ENCODE measurements around the gene NEFH.
"Not testable (repeated sequence)": the region's sequence is repeated elsewhere in the genome, so short reads cannot be mapped to it uniquely, and the experiment has no call there.

NEFH gene, protein sequence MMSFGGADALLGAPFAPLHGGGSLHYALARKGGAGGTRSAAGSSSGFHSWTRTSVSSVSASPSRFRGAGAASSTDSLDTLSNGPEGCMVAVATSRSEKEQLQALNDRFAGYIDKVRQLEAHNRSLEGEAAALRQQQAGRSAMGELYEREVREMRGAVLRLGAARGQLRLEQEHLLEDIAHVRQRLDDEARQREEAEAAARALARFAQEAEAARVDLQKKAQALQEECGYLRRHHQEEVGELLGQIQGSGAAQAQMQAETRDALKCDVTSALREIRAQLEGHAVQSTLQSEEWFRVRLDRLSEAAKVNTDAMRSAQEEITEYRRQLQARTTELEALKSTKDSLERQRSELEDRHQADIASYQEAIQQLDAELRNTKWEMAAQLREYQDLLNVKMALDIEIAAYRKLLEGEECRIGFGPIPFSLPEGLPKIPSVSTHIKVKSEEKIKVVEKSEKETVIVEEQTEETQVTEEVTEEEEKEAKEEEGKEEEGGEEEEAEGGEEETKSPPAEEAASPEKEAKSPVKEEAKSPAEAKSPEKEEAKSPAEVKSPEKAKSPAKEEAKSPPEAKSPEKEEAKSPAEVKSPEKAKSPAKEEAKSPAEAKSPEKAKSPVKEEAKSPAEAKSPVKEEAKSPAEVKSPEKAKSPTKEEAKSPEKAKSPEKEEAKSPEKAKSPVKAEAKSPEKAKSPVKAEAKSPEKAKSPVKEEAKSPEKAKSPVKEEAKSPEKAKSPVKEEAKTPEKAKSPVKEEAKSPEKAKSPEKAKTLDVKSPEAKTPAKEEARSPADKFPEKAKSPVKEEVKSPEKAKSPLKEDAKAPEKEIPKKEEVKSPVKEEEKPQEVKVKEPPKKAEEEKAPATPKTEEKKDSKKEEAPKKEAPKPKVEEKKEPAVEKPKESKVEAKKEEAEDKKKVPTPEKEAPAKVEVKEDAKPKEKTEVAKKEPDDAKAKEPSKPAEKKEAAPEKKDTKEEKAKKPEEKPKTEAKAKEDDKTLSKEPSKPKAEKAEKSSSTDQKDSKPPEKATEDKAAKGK

DNA sequence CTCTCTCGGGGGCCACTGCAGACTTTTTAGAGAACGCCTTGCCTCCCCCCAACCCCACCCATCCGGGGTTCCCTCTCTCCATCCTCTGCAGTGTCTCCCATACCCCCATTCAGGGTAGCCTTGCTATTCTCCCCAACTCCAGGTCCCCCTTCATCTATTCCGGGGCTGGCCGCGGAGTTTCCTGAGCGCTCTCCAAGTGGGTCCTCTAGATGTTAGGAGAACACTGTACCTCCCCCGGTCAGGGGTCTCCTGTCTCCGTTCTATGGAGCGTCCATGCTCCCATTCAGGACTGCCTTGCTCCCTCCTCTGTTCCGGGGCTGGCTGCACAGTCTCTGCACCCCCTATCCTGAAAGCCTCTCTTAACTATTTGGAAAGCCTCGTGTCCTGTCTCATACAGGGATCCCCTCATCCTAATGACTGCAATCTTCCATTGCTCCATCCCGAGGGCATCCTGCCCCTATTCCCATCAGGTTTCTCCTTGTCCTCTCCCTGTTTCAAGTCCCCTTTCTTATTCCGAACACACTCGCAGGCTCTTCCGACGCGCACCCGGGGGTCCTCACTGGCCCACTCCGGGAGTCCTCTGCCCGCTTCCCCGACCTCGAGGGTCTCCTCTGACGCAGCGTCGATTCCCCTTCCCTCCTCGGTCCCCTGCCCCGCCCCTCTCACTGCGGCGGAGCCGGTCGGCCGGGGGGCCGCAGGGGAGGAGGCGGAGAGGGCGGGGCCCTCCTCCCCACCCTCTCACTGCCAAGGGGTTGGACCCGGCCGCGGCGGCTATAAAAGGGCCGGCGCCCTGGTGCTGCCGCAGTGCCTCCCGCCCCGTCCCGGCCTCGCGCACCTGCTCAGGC, at the start of gene NEFH:
NEFH (plus strand) TSS at position 802 of the 845 bp plus-strand sequence. CDS start 45 bp downstream, outside the sequence.
- no peak for FAIRE-seq

DNA sequence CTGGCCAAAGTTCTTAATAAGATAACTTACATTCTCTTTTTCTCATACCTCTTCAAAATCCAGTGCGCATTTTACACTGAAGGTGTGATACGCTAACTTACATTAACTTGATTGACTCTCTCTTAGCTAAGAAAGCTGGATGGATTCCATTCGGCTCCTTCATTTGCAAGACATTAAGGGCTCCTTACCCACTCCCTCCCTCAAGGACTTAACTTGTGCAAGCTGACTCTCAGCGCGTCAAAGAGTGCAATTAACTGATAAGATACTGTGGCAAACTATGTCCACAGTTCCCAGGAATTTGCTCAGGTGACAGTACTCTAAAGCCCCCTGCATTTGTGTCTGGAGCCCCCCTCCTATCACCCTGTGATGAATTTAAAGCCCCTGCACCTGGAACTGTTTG, 48.0 kb upstream of the NEFH start:
- no peak for FAIRE-seq

DNA sequence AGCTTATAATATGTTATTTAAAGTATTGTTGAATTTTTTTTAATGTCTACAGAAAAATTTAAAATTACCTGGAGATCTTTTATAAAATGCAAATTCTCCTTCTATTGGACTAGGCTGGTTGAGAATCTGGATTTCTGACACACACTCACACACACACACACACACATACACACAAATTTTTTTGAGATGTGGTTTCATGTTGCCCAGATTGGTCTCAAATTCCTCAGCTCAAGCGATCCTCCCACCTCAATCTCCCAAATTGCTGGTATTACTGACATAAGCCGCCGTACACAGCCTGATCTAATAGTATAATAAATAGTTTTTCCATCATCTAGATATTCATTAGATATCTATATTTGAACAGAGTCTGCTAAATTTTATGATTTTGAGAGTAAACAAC, 46.2 kb upstream of the NEFH start:
- FAIRE-seq, result no peak

DNA sequence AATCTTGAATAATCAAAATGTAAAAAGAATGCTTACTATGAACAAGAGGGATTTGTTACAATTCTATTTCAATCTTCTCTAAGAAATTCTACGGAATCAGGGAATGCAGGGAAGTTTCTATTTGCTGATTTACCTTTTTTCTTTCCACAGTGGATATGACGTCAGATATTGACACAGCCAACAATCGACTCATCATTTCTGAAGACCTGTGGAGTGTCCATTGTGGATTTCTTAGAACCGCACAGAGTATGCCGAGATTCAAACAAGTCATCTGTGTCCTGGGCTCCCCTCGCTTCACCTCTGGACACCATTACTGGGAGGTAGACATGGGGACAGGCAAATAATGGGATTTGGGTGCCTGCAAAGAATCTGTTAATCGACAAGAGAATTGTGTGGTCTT, 45.7 kb upstream of the NEFH start:
- no peak for FAIRE-seq

DNA sequence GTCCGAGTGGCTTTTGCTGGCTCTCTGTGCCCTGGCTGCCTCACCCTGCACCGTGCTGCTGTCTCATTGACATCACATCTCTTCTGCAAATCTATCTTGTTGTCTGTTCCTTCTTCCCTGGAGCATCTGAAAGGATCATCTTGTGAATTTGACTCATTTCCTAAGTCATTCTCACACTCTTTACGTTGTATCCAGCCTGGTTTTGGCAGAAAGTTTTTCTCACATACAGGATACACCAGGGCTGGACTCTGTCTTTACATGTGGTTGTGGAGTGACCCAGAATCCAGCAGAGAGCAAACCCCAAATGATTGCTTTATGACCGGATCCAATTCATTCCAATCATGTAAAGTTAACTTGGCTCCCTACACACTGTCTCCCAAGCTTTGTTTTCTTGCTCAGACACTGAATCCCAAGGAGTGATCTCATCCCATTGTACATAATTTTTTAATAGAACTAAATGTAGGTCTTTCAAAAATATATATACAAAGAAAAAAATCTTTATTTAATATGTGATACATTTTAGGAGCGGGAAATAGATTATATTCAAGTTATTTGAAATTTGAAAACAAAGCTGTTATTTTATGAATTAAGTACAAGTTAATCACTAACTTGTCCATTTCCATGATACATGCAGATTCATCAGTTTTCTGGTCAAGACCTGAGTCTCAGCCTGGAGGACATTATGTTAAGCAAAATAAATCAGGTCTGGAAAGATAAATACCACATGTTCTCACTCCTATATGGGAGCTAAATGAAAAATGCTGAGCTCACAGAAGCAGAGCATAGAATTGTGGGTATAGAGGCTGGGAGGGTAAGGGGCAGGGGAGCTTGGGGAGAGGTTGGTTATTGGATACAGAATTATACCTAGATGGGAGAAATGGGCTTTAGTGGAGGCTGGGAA, 44.5 kb upstream of the NEFH start:
- FAIRE-seq, result peak; percentile 60

DNA sequence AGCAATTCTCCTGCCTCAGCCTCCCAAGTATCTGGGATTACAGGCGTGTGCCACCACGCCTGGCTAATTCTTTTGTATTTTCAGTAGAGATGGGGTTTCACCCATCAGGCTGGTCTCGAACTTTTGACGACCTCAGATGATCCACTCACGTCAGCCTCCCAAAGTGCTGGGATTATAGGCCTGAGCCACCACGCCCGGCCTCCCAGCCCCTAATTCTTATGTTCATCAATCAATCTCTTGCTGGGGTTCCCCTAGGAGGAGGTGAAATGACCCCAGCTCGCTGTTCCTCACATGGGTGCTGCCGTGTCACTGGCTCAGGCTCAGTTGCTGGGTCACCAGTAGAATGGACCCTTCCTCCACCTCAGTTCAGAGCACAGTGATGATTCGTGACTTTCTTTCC, 41.7 kb upstream of the NEFH start, which contains the start of gene RFPL1:
RFPL1 (plus strand) TSS at position 301 of the 400 bp plus-strand sequence.
- FAIRE-seq, result not testable (repeated sequence)

DNA sequence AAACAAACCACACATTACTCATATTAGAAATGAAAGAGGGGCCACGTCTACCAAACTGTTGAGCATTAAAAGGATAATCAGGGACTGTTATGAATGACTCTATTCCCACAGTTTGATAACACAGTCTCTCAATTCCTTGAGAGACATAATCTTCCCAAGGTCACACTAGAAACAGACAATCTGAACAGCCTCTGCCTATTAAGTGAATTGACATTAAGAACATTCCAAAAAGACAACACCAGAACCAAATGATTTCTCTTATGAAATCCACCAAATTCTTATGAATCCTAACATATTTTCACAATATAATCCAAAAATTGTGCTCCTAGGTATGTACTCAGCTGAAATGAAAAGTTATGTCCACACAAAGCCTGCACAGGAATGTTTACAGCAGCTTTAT, 37.0 kb upstream of the NEFH start:
- no peak for FAIRE-seq

DNA sequence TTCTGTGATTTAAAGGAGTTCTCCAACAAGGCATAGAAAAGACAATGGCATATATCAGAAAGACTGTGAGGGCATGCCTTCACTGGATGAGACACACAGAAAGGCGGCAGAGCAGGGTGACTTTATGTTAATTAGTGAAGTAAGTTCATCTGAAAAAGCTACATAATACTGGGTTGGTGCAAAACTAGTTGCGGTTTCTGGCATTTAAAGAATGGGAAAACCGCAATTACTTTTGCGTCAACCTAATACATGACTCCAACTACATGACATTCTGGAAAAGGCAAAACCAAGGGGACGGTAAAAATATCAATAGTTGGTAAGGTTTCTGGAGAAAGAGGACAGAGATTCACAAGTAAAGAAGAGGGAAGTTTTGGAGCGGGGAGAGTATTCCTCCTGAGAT, 36.6 kb upstream of the NEFH start:
- FAIRE-seq, result no peak

DNA sequence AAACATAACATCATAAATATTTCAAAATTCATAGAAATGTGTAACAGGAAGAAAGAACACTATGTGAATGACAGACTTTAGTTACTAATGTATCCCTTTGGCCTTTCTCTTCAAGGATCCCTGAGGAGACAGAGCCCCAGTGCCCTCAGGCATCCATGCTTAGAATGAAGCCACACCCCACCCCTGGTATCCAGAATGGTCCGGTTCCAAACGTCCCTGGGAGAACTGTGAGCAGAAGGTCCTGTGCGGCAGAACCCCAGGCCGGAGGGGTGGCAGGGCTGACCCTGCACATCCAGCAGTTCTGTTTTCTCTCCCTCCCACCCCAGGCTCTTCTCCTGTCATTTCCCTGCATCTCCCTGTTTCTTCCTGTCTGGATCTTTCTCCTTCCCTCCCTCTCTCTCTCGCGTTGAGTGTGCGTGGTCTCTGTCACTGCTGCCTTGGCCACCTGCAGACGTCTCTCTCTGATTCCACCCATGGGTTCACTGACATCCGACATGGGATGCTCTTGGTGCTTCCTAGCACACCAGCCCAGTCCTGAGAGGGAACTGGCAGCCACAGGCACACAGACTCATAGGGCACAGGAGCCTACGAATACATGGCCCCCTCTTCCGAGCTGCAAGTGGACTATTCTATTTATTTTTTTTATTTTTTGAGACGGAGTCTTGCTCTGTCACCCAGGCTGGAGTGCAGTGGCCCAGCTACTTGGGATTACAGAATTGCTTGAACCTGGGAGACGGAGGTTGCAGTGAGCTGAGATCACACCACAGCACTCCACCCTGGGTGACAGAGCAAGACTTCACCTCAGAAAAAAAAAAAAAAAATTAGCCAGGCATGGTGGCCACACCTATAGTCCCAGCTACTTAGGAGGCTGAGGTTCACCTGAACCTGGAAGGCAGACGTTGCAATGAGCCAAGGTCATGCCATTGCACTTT, 35.9 kb upstream of the NEFH start:
- no peak for FAIRE-seq

DNA sequence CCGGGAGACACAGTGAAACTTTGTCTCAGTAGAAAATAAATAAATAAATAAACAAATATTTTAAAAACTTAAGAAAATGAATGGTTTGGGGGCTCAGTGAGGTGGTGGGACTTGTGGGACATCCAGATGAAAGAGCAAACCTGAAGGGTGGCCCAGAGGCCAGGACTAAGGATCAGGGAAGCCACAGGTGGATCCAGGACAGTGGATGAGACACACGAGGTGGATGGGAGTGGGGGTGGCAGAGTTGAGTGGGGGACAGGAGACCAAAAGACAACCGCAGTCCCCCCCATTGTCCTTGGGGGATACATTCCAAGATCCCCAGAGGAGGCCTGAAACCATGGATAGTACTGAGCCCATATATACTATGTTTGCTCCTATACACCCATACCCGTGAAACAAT, 34.5 kb upstream of the NEFH start:
- FAIRE-seq, result no peak

DNA sequence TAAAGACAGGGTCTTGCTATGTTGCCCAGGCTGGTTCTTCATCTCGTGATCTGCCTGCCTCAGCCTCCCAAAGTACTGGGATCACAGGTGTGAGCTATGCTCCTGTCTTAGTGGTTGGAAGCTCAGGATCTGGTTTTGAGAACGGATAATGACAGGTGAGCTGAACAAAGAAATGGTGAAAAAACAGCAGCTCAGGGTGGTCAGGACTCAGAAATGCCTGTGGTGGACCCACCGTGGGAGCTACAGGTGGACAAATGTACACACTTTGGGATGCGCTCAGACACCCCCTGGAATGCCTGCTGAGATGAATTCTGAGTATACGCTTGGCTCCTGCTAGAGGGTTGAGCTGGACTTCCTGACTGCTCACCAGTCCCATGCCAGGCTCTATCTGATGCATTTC, 32.1 kb upstream of the NEFH start:
- no peak for FAIRE-seq

DNA sequence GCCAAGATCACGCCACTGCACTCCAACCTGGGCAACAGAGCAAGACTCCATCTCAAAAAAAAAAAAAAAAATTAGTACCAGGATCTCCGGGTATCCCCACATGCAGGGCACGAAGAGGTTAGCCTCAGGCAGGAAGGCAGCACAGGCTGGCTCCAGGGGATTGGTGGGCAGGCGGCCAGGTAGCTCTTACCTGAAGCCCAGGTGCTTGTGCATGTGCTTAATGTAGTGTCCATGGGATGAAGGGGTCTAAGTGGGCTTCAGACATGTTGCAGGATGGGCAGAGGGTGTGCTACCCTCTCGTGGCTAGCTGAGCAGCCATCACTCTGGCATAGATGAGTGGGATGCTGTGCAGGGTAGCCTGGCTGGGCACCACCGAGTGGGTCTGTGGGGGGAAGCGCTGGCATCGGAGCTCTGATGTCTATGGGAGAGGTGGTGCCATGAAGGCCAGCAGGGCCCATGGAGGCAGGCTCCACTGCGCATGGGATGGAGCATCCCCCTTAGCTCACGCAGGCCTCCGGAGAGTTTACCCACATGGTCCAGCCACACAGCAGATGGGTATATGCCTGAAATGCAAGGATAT, 30.6 kb upstream of the NEFH start:
- no peak for FAIRE-seq

DNA sequence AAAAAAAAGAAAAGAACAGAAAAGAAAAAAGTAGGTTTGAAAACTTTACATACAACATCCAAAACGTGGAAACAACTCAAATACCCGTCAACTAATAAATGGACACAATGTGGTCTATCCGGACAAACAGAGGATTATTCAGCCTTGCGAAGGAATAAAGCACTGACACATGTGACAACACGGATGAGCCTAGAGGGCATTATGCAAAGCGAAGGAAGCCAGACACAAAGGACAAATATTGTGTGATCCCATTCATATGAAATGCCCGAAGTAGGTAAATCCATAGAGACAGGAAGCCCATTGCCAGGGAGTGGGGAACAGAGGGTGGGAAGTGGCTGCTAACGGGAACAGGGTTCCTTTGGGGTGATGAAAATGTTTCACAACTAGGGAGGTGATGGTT, 29.8 kb upstream of the NEFH start:
- no peak for FAIRE-seq

DNA sequence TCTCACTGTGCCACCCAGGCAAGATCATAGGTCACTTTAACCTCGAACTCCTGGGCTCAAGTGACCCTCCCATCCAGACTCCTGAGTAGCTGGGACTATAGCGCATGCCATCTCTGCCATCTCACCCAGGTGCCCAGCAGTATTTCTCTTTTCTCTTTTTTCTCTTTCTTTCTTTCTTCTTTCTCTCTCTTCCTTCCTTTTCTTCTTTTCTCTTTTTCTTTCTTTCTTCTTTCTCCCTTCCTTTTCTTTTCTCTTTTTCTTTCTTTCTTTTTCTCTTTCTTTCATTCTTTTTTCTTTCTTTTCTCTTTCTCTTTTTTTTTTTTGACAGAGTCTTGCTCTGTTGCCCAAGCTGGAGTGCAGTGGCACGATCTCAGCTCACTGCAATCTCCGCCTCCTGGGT, 28.2 kb upstream of the NEFH start:
- FAIRE-seq, result no peak

DNA sequence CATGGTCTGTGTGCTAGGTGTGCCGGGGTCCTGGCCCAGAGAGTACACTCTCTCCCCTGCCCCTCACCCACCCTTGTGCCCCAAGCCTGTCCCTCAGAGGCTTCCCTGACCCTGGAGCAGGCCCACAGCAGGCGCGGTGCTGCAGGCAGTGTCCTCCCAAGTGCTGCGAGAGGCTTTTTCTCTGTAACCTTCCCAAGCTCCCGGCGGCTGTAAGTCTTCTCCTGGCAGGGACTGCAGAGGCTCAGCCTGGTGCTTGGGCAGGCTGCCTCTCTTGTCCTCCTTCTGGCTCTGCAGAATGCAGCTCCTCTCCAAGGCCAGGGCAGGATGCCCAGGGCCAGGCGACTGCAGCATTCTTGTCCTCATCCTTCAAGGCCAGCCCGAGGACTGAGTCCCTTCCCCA, 25.7 kb upstream of the NEFH start:
- FAIRE-seq, result no peak

DNA sequence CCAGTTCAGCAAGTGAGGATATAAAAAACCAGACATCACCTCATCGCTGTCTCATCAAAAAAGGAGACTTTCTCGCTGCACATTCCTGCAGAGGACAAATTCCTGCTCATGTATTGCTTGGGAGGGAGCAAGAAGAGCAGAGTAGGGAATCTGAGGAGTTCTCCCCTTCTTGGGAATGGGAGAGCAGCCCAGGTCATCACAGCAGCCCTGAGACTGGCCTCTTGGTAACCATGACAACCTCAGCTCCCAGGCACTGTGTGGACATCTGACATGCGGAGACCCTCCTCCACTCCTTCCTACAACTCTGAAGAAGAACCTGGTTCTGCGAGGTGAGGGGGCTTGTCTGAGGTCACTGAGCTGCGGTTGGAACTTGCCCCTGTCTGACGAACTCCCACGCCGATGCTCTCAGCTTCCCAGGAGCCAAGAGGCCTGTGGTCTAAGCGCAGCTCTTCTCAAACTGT, 23.8 kb upstream of the NEFH start:
- FAIRE-seq, result no peak

DNA sequence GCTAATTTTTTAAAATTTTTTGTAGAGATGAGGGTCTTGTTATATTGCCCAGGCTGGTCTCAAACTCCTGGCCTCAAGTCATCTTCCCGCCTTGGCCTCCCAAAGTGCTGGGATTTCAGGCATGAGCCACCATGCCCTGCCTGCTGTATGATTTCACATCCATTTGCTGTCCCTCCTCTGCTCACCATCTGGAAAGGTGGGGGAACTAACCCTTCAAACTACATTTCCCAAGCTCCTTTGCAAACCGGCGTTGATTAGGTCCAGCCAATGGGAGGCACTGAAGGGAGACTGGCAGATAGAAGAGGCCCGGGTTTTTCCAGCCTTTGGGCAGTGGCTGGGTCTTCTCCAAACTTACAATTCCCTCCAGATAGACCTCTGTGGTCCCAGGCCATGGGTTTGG, 22.3 kb upstream of the NEFH start:
- peak; percentile 88 for FAIRE-seq

DNA sequence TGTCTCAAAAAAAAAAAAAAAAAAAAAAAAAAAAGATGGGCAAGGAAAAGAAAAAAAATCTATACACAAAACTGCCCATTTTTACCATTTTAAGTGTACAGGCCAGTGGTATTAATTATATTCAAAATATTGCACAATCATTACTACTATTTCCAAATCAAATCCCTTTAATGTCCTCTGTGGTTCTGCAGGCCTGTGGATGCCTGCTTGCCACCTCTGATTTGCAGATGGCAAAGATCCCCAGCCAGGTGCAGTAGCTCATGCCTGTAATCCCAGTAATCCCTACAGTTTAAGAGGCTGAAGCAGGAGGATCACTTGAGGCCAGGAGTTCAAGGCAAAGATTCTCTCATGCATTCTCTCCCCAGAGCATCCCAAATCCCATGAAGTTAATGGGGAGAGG, 21.5 kb upstream of the NEFH start:
- no peak for FAIRE-seq

DNA sequence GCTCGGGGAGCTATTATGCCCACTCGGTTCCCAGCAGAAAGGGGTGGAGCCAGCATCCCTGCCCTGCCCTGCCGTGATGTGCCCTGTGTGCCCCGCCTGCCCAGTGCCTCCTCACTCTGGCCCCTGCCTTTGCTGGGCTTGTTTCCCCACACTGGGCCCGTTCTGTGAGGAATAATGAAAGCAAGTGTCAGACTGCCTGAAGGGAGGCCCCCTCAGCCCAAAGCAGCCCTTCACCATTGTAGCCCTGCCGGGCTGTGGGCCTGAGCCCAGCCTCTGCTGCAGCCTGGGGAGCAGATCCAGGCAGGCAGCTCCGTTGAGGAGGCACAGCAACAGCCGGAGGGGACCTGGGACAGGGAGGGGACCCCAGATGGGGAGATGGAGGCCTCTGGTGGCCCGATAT, 20.2 kb upstream of the NEFH start:
- no peak for FAIRE-seq

DNA sequence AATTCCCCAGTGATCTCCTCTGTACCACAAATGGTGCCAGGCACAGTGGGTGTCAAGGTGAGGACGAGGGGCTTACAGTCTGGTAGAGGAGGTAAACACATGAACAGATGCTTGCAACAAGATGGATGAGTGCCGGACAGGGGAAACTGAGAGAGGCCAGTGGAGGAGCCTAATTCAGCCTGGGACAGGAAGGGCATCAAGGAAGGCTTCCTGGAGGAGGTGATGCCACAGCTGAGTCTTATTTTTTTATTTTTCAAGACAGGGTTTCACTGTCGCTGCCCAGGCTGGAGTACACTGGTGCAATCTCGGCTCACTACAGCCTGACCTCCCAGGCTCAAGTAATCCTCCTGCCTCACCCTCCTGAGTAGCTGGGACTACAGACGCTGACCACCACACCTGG, 18.8 kb upstream of the NEFH start:
- no peak for FAIRE-seq
